HG03064 (cell line): Measurements from ENCODE around the gene CHMP2B.
"Not testable (repeated sequence)": the region's sequence is repeated elsewhere in the genome, so short reads cannot be mapped to it uniquely, and the experiment has no call there.

Experiments
- ATAC-seq: cut with Tn5 transposase; IDR thresholded peaks from one replicate; pipeline ENCODE4 v1.9.1; 2021; ENCODE audit warnings: low read depth; ENCODE audit not compliant: unreplicated experiment

CHMP2B gene

DNA sequence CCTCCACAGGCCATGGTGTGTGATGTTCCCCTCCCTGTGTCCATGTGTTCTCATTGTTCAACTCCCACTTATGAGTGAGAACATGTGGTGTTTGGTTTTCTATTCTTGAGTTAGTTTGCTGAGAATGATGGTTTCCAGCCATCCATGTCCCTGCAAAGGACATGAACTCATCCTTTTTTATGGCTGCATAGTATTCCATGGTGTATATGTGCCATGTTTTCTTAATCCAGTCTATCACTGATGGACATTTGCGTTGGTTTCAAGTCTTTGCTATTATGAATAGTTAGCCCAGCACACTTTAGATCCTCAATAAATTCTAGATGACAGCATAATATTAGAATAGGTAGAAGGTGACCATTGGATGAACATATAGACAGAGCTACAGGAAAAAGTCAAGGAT is 77.9 kb downstream of the CHMP2B start:
- not testable (repeated sequence) for ATAC-seq
